CD8-positive, alpha-beta memory T cell (primary cell): ENCODE results near the gene PRKX. TPM values are rescaled to one million over a fixed set of nuclear protein-coding genes. Genes with fewer than 3 reads are reported as not detected.
"Not testable (repeated sequence)": the region's sequence is repeated elsewhere in the genome, so short reads cannot be mapped to it uniquely, and the experiment has no call there.

ENCODE experiments used
- CTCF ChIA-PET: fragments of 350-600 bp; sonication (Branson Sonifier 250); formaldehyde crosslinking; loops from one replicate; lab custom pipeline; 2021; ENCODE audit warnings: antibody characterized with exemption; lab: Charles Lee
- POLR2A ChIA-PET: fragments of 350-600 bp; sonication (Branson Sonifier 250); formaldehyde crosslinking; loops from one replicate; lab custom pipeline; 2021; ENCODE audit warnings: antibody characterized with exemption; lab: Charles Lee
- DNase-seq, 5 donors: peaks; one replicate each; pipeline versions ENCODE4 v3.0.0 to v3.0.0-alpha.2; 2020 to 2022; ENCODE audit warnings: mixed read lengths in 1 of 5
- H3K27ac ChIP-seq: one replicate; pipeline ENCODE4 v1.7.0; 2013; ENCODE audit warnings: low read depth, mild to moderate bottlenecking, low read length, moderate library complexity
- H3K27me3 ChIP-seq: 2 replicates; pipeline ENCODE4 v1.7.0; 2013; ENCODE audit warnings: low read length, mild to moderate bottlenecking; ENCODE audit not compliant: insufficient read depth, poor library complexity, severe bottlenecking
- H3K36me3 ChIP-seq: 2 replicates; pipeline ENCODE4 v1.7.0; 2013; ENCODE audit warnings: mild to moderate bottlenecking, low read length, moderate library complexity; ENCODE audit not compliant: insufficient read depth
- H3K4me1 ChIP-seq: 2 replicates; pipeline ENCODE4 v1.7.0; 2013; ENCODE audit warnings: mild to moderate bottlenecking, low read length, moderate library complexity; ENCODE audit not compliant: insufficient read depth
- H3K4me3 ChIP-seq: 2 replicates; pipeline ENCODE4 v1.7.0; 2013; ENCODE audit warnings: mild to moderate bottlenecking, low read length
- H3K9me3 ChIP-seq: 2 replicates; pipeline ENCODE4 v1.7.0; 2013; ENCODE audit warnings: mild to moderate bottlenecking, low read length
- H3K27ac Mint-ChIP-seq, 8 donors: one replicate each; pipeline ENCODE4 v1.8.0; 2020 to 2021; ENCODE audit warnings: mixed read lengths in 8 of 8, mild to moderate bottlenecking in 6 of 8, inconsistent platforms in 3 of 8, moderate library complexity in 3 of 8
- H3K27me3 Mint-ChIP-seq, 2 donors: one replicate each; pipeline ENCODE4 v1.8.0; 2020 to 2021; ENCODE audit warnings: mixed read lengths in 2 of 2, mild to moderate bottlenecking in 1 of 2, moderate library complexity in 1 of 2
- H3K36me3 Mint-ChIP-seq, 3 donors: one replicate each; pipeline ENCODE4 v1.8.0; 2020 to 2021; ENCODE audit warnings: mixed read lengths in 3 of 3, inconsistent platforms in 1 of 3, mild to moderate bottlenecking in 1 of 3
- H3K4me1 Mint-ChIP-seq, 3 donors: one replicate each; pipeline ENCODE4 v1.8.0; 2020 to 2021; ENCODE audit warnings: mixed read lengths in 3 of 3, inconsistent platforms in 1 of 3, mild to moderate bottlenecking in 1 of 3
- H3K4me3 Mint-ChIP-seq, 7 donors: one replicate each; pipeline ENCODE4 v1.8.0; 2020 to 2021; ENCODE audit warnings: mixed read lengths in 7 of 7, mild to moderate bottlenecking in 6 of 7, moderate library complexity in 4 of 7, inconsistent platforms in 2 of 7
- H3K9me3 Mint-ChIP-seq, 5 donors: one replicate each; pipeline ENCODE4 v1.8.0; 2020 to 2022; ENCODE audit warnings: mixed read lengths in 5 of 5, mild to moderate bottlenecking in 3 of 5, moderate library complexity in 2 of 5, inconsistent platforms in 1 of 5
- polyA plus RNA-seq: library from polyadenylated mRNA; unstranded; fragments of 300-500 nt; fragmentation: Illumina TruSeq; gene quantifications from one replicate; pipeline ENCODE4 v1.2.3, GENCODE V29; 2021
- total RNA-seq, 2 experiments: library from RNA; stranded (reverse); gene quantifications; one replicate each; pipeline ENCODE4 v1.2.3, GENCODE V29; 2021

Gene PRKX
- total and polyA plus RNA-seq, 3 experiments from 2014 or later, result 41.9 to 79.4 (median 45.9) TPM

DNA sequence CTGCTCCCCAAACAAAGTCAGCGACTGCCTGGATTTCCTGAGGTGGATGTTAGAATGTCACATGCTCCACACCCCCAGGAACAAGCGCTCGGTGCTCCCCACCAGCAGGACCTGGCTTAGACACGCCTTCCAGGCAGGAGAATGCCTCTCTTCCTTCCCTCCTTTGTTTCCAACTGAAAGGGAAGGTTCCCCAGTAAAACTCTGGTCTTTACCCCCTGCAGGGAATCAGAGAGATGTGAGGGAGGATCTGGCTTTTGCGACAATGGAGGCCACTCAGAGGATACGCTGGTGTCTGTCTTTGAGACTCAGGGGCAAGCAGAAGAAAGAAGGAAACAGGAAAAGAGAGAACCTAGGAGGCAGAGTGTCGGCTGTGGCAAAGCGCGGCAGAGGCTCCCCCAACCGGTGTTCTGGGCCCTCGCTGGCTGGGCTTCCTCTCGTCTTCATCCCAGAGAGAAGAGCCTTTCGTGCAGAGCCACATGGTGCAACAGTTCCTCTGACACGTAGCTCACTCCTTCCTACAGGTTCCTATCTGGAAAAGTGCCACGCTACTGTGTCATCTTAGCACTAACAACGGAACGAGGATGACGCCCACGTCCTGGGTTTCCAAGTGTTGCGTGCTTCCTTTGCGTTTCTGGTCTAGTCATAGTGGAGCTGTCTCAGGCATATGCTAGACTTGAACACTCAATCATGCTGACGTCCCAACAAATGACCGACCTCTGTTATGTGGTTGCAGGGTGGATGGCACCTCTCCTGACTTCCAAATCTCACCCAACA lies 73.4 kb downstream of the PRKX start:
- not testable (repeated sequence) for H3K27me3 Mint-ChIP-seq
- H3K27ac Mint-ChIP-seq, result peak overlapping the region in 2 of 8 donors; percentile 7 to 84

DNA sequence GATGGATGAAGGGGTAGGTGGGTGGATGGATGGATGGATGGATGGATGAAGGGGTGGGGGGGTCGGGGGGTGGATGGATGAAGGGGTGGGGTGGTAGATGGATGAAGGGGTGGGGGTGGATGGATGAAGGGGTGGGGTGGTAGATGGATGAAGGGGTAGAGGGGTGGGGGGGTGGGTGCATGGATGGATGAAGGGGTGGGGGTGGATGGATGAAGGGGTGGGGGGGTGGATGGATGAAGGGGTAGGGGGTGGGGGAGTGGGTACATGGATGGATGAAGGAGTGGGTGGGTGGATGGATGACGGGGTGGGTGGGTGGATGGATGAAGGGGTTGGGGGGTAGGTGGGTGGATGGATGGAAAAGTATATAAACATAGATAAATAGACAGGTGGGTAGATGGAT lies 74.2 kb downstream of the PRKX start:
- Histone ChIP-seq H3K4me1 (no peaks in the 10 kb centered on the region), H3K36me3 (no peaks in the 10 kb centered on the region), H3K4me3 (no peak overlapping the region), H3K27ac (no peak overlapping the region), H3K9me3 (no peaks in the 10 kb centered on the region), H3K27me3 (no peaks in the 10 kb centered on the region)
- peaks cover 9 to 37% (median 20%) of the 10 kb centered on the region in 3 donors for H3K36me3 Mint-ChIP-seq
- POLR2A ChIA-PET, result no interaction called here
- CTCF ChIA-PET, result no interaction called here
- peak overlapping the region in 1 of 8 donors; percentile 84 for H3K27ac Mint-ChIP-seq
- no peak overlapping the region for H3K4me3 Mint-ChIP-seq
- H3K9me3 Mint-ChIP-seq, result peaks cover 0 to 4% (median 0%) of the 10 kb centered on the region in 5 donors
- peaks cover 0 to 7% (median 5%) of the 10 kb centered on the region in 3 donors for H3K4me1 Mint-ChIP-seq
- H3K27me3 Mint-ChIP-seq, result no peaks in the 10 kb centered on the region
- no peak for DNase-seq

More for the DNA sequence above, 73.4 kb downstream of the PRKX start:
- H3K4me1 Mint-ChIP-seq, H3K4me3 ChIP-seq, DNase-seq, H3K4me3 Mint-ChIP-seq, H3K9me3 ChIP-seq, POLR2A ChIA-PET, CTCF ChIA-PET, H3K27me3 ChIP-seq, H3K9me3 Mint-ChIP-seq, H3K27ac ChIP-seq, H3K4me1 ChIP-seq, H3K36me3 ChIP-seq: not testable (repeated sequence)
- H3K36me3 Mint-ChIP-seq, result peaks cover 14 to 40% (median 16%) of the 10 kb centered on the region in 3 donors

GRCh38 chrX:3638280-3638873 lies 75.1 kb downstream of the PRKX start:
- peak in 2 of 5 donors; percentile 1 to 13 for DNase-seq
- Mint-ChIP-seq H3K9me3 (no peaks in the 10 kb centered on the region), H3K4me1 (peaks cover 0 to 7% (median 5%) of the 10 kb centered on the region in 3 donors), H3K27me3 (no peaks in the 10 kb centered on the region), H3K27ac (peak overlapping the region in 5 of 8 donors; percentile 1 to 80 (median 12)), H3K4me3 (no peak overlapping the region), H3K36me3 (peaks cover 1 to 36% (median 15%) of the 10 kb centered on the region in 3 donors)
- Histone ChIP-seq H3K4me1 (no peaks in the 10 kb centered on the region), H3K4me3 (no peak overlapping the region), H3K36me3 (no peaks in the 10 kb centered on the region), H3K9me3 (no peaks in the 10 kb centered on the region), H3K27ac (no peak overlapping the region), H3K27me3 (no peaks in the 10 kb centered on the region)
- POLR2A ChIA-PET, result no interaction called here
- CTCF ChIA-PET, result no interaction called here

- Histone ChIP-seq H3K27me3 (no peaks in the 10 kb centered on the region), H3K27ac (no peak overlapping the region), H3K36me3 (peaks cover under 1% of the 10 kb centered on the region), H3K9me3 (no peaks in the 10 kb centered on the region), H3K4me1 (no peaks in the 10 kb centered on the region), H3K4me3 (no peak overlapping the region)
- DNase-seq, result no peak
- Mint-ChIP-seq H3K4me3 (peak overlapping the region in 1 of 7 donors; percentile 72), H3K36me3 (peaks cover 9 to 43% (median 25%) of the 10 kb centered on the region in 3 donors), H3K27me3 (no peaks in the 10 kb centered on the region), H3K27ac (peak overlapping the region in 2 of 8 donors; percentile 23 to 69), H3K9me3 (no peaks in the 10 kb centered on the region), H3K4me1 (peaks cover 0 to 7% (median 5%) of the 10 kb centered on the region in 3 donors)
- POLR2A ChIA-PET, result no interaction called here
- CTCF ChIA-PET, result interaction anchor here (1.7 kb wide), 1 partner anchor 15 kb away, joined by 4 read pairs; no protein-coding TSS in a partner anchor
These were observed 76.6 kb downstream of the PRKX start for GRCh38 chrX:3636803-3637202.

DNA sequence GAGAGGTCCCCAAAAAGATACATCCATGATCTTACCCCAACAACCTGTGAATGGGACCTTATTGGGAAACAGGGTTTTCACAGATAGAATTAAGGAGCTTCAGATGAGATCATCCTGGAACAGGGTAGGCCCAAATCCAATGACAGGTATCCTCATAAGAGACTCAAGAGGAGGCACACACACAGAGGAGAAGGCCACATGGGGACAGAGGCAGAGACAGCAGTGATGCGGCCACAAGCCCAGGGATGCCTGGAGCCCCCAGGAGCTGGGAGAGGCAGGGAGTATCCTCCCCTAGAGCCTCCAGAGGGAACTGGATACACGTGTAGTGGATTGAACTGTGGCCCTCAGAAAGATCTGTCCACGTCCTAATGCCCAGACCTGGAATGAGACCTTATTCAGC lies 82.3 kb downstream of the PRKX start:
- peaks cover 34 to 70% (median 40%) of the 10 kb centered on the region in 3 donors for H3K36me3 Mint-ChIP-seq
- no peaks in the 10 kb centered on the region for H3K4me1 ChIP-seq
- no peaks in the 10 kb centered on the region for H3K9me3 Mint-ChIP-seq
- no peak overlapping the region for H3K4me3 ChIP-seq
- CTCF ChIA-PET, result no interaction called here
- H3K4me1 Mint-ChIP-seq, result peaks cover 0 to 3% (median 3%) of the 10 kb centered on the region in 3 donors
- H3K27ac ChIP-seq, result no peak overlapping the region
- no peaks in the 10 kb centered on the region for H3K27me3 ChIP-seq
- DNase-seq, result no peak
- H3K27ac Mint-ChIP-seq, result peak overlapping the region in 1 of 8 donors; percentile 43
- H3K36me3 ChIP-seq, result peaks cover 3% of the 10 kb centered on the region
- no peaks in the 10 kb centered on the region for H3K9me3 ChIP-seq
- H3K27me3 Mint-ChIP-seq, result no peaks in the 10 kb centered on the region
- no peak overlapping the region for H3K4me3 Mint-ChIP-seq
- POLR2A ChIA-PET, result no interaction called here

DNA sequence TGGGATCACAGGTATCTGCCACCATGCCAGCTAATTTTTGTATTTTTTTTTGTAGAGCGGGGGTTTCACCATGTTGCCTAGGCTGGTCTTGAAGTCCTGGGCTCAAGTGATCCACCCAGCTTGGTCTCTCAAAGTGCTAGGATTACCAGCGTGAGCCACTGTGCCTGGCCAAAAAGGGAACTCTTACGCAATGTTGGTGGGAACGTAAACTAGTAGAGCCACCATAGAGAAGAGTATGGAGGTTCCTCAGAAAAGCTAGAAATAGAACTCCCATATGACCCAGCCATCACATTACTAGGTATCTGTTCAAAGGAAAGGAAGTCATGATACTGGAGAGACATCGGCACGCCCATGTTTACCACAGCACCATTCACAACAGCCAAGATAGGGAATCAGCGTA lies 85.9 kb downstream of the PRKX start:
- CTCF ChIA-PET, result no interaction called here
- DNase-seq, result no peak
- no peaks in the 10 kb centered on the region for H3K27me3 Mint-ChIP-seq

DNA sequence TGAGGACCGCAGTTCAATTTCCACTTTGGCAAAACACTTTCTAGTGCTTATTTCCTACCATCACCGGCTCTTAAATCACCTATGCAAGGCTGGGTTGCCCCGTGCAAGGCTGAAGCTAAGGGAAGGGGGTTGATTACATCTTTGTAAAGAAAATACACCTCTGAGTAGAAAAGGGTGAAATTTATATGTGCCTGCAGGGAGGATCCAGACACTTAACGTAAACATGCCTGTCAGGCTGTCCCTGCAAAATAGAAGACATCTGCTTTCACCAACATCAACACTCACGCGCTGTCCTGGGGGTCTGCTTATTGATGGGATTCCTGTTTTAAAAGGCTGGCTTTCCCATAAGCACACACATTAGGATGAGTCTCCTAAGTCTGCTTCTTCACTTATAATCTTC lies 92.0 kb downstream of the PRKX start:
- peaks cover 3 to 71% (median 31%) of the 10 kb centered on the region in 3 donors for H3K36me3 Mint-ChIP-seq
- ChIA-PET CTCF (no interaction called here), POLR2A (no interaction called here)
- Histone ChIP-seq H3K36me3 (no peaks in the 10 kb centered on the region), H3K9me3 (no peaks in the 10 kb centered on the region), H3K27me3 (no peaks in the 10 kb centered on the region), H3K27ac (no peak overlapping the region), H3K4me3 (no peak overlapping the region), H3K4me1 (no peaks in the 10 kb centered on the region)
- DNase-seq, result no peak
- no peaks in the 10 kb centered on the region for H3K9me3 Mint-ChIP-seq
- no peaks in the 10 kb centered on the region for H3K27me3 Mint-ChIP-seq
- no peak overlapping the region for H3K27ac Mint-ChIP-seq
- H3K4me1 Mint-ChIP-seq, result no peaks in the 10 kb centered on the region
- H3K4me3 Mint-ChIP-seq, result no peak overlapping the region

More for the DNA sequence above, 85.9 kb downstream of the PRKX start:
- Mint-ChIP-seq H3K4me1 (peaks cover 0 to 3% (median 3%) of the 10 kb centered on the region in 3 donors), H3K4me3 (no peak overlapping the region), H3K27ac (peak overlapping the region in 1 of 8 donors; percentile 35), H3K9me3 (no peaks in the 10 kb centered on the region), H3K36me3 (peaks cover 32 to 69% (median 36%) of the 10 kb centered on the region in 3 donors)
- H3K9me3 ChIP-seq, result no peaks in the 10 kb centered on the region
- peaks cover 3% of the 10 kb centered on the region for H3K36me3 ChIP-seq
- no peak overlapping the region for H3K4me3 ChIP-seq
- H3K27me3 ChIP-seq, result no peaks in the 10 kb centered on the region
- H3K4me1 ChIP-seq, result no peaks in the 10 kb centered on the region
- POLR2A ChIA-PET, result no interaction called here
- no peak overlapping the region for H3K27ac ChIP-seq

DNA sequence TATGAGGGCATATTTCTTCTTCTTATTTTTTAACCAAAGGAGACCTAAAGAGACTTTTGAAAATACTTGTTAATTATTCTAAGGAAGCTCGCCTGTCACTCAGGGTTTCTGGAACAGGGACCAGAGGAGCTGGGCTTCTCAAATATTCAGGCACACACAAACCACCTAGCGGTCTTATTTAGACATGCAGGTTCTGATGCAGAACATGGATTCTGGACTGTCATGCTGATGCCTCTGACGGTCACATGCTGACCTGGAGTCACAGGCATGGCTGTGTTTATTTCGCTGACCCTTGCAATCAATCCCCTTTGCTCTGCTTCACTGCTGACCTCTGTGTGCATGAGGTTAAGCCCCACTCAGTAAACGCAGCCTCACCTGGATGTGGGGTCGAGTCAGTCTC lies 101.7 kb downstream of the PRKX start:
- H3K36me3 Mint-ChIP-seq, result peaks cover 13 to 69% (median 28%) of the 10 kb centered on the region in 3 donors
- H3K9me3 Mint-ChIP-seq, CTCF ChIA-PET, H3K4me1 ChIP-seq, H3K4me3 Mint-ChIP-seq, H3K9me3 ChIP-seq, H3K4me1 Mint-ChIP-seq, H3K27me3 ChIP-seq, H3K4me3 ChIP-seq, POLR2A ChIA-PET, H3K27ac ChIP-seq, H3K27me3 Mint-ChIP-seq, DNase-seq, H3K36me3 ChIP-seq: not testable (repeated sequence)
- H3K27ac Mint-ChIP-seq, result peak overlapping the region in 1 of 8 donors; percentile 72
